Measurements from ENCODE around the gene FNDC5.

The FNDC5 gene

DNA sequence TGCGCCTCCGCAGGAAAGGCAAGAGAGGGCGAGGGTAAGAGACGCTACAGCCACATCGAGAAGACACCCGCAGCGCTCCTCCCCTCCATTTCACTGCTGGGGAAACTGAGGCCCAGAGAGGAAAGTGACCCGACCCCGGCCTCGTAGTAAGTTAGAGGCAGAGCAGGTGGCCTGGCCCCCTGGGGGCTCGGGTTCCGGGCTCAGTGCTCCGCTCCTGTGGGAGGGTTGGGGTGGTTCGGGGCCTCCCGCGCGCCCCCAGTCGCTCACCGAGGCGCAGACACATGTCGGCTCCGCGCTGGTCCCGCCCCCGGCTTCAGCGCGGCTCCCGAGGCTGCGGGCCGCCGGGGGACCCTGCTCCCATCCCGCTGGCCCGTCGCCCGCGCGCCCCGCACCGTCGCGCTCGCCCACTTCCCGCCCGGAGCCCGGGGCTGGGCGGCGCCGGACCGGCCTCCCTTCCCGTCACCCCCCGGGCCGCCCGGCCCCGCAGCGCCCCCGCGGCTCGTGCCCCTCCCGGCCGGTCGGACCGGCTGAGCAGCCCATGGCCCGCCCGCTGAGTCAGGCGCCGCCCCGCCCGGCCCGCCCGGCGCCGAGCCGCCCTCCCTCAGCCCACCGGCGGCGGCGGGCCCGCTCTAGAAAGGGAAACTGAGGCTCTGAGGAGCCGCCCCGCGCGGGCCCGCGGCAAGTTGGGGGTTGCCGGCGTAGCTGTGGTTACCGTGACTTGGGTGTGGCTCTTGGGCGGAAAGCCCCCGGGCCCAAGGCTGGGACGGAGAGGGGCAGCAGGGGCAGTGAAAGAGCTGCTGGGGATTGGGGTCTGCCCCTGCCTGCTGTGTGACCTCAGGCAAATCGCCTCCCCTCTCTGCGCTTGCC, 30.5 kb upstream of the FNDC5 start, which contains the start of gene TMEM54:
Gene TMEM54 (minus strand): TSS at position 434 of the 867 bp plus-strand sequence. CDS start 151 bp downstream, at position 283.
- peak within 1 kb of the TSS; percentile 79 for H3K4me3 ChIP-seq (ENCODE audit: low read depth, low read length)
- TF ChIP-seq, protein P1, sequence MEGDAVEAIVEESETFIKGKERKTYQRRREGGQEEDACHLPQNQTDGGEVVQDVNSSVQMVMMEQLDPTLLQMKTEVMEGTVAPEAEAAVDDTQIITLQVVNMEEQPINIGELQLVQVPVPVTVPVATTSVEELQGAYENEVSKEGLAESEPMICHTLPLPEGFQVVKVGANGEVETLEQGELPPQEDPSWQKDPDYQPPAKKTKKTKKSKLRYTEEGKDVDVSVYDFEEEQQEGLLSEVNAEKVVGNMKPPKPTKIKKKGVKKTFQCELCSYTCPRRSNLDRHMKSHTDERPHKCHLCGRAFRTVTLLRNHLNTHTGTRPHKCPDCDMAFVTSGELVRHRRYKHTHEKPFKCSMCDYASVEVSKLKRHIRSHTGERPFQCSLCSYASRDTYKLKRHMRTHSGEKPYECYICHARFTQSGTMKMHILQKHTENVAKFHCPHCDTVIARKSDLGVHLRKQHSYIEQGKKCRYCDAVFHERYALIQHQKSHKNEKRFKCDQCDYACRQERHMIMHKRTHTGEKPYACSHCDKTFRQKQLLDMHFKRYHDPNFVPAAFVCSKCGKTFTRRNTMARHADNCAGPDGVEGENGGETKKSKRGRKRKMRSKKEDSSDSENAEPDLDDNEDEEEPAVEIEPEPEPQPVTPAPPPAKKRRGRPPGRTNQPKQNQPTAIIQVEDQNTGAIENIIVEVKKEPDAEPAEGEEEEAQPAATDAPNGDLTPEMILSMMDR (IDR thresholded peaks at IDR 0.05; ENCODE audit: control insufficient read depth, extremely low read depth, insufficient read depth) = no peak
- no peak for DNase-seq (ENCODE audit: low read depth)

DNA sequence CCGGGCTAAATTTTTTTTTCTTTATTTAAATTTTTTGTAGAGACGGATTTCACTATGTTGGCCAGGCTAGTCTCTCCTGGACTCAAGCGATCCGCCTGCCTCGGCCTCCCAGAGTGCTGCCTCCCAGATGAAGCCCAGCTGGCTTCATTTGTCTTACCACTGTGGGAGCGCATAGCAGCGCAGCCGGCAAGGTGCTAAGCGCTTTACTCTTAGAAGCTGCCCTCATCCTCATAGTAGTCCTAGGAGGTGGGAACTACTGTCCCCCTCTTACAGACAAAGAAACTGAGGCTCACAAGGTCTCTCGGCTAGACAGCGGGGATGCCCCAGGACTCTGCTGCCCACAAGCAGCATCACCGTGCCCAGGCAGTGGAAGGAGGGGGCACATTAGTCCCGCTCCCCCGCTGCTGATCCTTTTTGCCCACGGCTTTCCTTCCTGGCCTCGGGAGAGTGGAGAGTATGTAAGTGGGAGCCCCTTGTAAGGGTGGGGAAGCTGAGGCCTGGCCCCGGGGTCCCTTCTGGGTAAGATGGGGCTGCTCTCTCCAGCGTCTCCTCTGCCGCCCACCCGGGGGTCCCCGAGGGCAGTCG, 29.8 kb upstream of the FNDC5 start:
- DNase-seq (ENCODE audit: low read depth) = no peak
- peak overlapping the region; percentile 79 for H3K4me3 ChIP-seq (ENCODE audit: low read depth, low read length)

GRCh38 chr1:32899586-32900296, 29.0 kb upstream of the FNDC5 start:
- TF ChIP-seq, protein P1 (IDR thresholded peaks at IDR 0.05; ENCODE audit: control insufficient read depth, extremely low read depth, insufficient read depth) = no peak
- DNase-seq (ENCODE audit: low read depth) = no peak

More for the DNA sequence above, 29.8 kb upstream of the FNDC5 start:
- TF ChIP-seq, protein P1 (IDR thresholded peaks at IDR 0.05; ENCODE audit: control insufficient read depth, extremely low read depth, insufficient read depth) = no peak

GRCh38 chr1:32898958-32899357, 28.2 kb upstream of the FNDC5 start:
- no peak for DNase-seq (ENCODE audit: low read depth)
- H3K4me3 ChIP-seq (ENCODE audit: low read depth, low read length) = no peak overlapping the region
- TF ChIP-seq, protein P1 (IDR thresholded peaks at IDR 0.05; ENCODE audit: control insufficient read depth, extremely low read depth, insufficient read depth) = no peak

More at GRCh38 chr1:32899586-32900296, 29.0 kb upstream of the FNDC5 start:
- H3K4me3 ChIP-seq (ENCODE audit: low read depth, low read length) = no peak overlapping the region

DNA sequence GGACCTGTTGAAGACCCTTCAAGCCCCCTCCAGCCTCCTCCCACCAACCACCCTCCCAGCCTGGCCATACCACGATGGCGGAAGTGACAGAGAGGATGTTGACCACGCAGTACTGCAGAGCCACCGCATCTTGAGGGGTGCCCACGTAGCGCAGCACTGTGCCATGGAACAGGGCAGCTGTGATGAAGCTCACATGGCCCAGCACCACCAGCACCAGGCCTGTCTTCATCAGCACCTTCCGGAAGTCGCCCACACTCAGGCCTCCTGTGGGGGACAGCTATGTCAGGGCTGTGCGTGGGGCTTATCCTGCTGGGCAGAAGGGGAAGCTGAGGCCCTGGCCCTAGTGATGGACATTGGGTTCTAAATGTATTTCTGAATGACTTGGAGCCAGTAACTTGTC, 27.3 kb upstream of the FNDC5 start:
- H3K4me3 ChIP-seq (ENCODE audit: low read depth, low read length) = no peak overlapping the region
- TF ChIP-seq, protein P1 (IDR thresholded peaks at IDR 0.05; ENCODE audit: control insufficient read depth, extremely low read depth, insufficient read depth) = no peak
- no peak for DNase-seq (ENCODE audit: low read depth)

DNA sequence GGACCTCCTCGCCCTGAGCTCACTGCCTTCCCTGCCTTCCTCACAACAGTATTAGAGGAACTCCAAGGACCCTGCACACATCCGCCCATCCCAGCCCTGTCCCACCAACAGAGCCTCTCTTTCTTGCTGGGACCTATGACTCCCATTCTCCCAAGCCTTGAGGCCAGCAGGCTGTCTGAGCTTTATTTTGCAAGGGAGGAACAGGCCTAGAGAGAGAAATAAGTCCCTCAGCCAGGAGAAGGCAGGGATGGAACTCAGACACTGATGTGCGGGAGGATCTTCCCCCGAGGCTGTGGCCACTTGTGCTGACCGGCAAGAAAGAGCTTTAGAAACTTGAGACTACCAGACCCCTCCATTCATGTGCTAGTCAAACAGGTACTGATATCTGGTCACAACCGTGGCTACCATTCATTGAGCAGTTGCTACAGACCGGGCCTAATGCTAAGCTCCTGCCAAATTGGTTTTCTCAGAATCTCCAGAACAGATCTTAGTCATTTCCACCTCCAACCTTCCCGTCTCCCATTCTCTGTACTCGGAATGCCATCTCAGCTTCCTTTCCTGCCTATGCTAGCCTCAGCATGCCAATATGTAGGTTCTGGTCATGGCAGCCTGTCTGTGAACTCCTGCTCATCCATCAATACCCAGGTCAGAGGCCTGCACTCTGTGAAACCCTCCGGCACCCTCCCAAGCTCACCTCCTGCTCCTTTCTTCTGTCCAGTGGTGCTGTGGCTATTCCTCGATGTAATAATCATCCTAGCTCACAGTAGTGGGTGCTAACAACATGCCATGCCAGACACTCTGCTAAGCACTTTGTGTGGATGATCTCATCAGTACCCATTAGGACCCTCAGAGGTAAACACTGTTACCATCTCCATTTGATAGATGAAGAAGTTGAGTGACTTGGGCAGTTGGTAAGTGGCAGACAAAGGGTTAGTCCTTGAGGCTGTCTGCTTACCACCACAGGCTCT, 26.7 kb upstream of the FNDC5 start:
- TF ChIP-seq, protein P1 (IDR thresholded peaks at IDR 0.05; ENCODE audit: control insufficient read depth, extremely low read depth, insufficient read depth) = no peak
- no peak overlapping the region for H3K4me3 ChIP-seq (ENCODE audit: low read depth, low read length)
- DNase-seq (ENCODE audit: low read depth) = no peak

Data from LNCaP clone FGC (cell line).